Ovary (tissue), 9 donors: ENCODE measurements around the gene DCBLD1. TPM values are rescaled to one million over a fixed set of nuclear protein-coding genes. Genes with fewer than 3 reads are reported as not detected.

ENCODE experiments used
- DNase-seq, 5 donors: peaks; one replicate each; pipeline ENCODE4 v3.0.0-alpha.2; 2019 to 2020
- H3K27ac ChIP-seq, 2 donors: fragments of 200-600 bp; one replicate each; pipeline versions ENCODE4 v1.5.1 to v1.8.0; 2019 to 2022
- H3K27me3 ChIP-seq: fragments of 200-600 bp; one replicate; pipeline ENCODE4 v1.8.0; 2022
- H3K36me3 ChIP-seq: fragments of 200-600 bp; sonication (generic); one replicate; pipeline ENCODE4 v1.5.1; 2019
- H3K4me1 ChIP-seq: one replicate; pipeline ENCODE4 v1.8.1; 2013; ENCODE audit warnings: mild to moderate bottlenecking, moderate library complexity; ENCODE audit not compliant: insufficient read depth
- H3K4me3 ChIP-seq: fragments of 200-600 bp; sonication (generic); one replicate; pipeline ENCODE4 v1.5.1; 2017
- H3K9me3 ChIP-seq, 2 donors: fragments of 200-600 bp in 1 of 2; sonication (generic) in 1 of 2; one replicate each; pipeline versions ENCODE4 v1.5.1 to v1.8.1; 2013 to 2019; ENCODE audit warnings: mild to moderate bottlenecking in 1 of 2, moderate library complexity in 1 of 2
- CTCF ChIP-seq, 3 donors: fragments of 450-650 bp in 2 of 3; fragments of 200-600 bp in 1 of 3; IDR thresholded peaks; one replicate each; pipeline versions ENCODE4 v1.5.1 to v1.8.0; 2016 to 2022; ENCODE audit warnings: antibody characterized with exemption in 3 of 3, mild to moderate bottlenecking in 1 of 3
- EP300 ChIP-seq: sonication (generic); formaldehyde crosslinking; IDR thresholded peaks from one replicate; pipeline ENCODE4 v1.6.1; 2017; ENCODE audit warnings: antibody characterized with exemption
- POLR2A ChIP-seq: fragments of 450-650 bp; IDR thresholded peaks from one replicate; pipeline ENCODE4 v1.6.1; 2017; ENCODE audit warnings: antibody characterized with exemption, mild to moderate bottlenecking, moderate library complexity
- WGBS, 3 donors: extraction: QIAGEN DNeasy Blood & Tissue Kit in 1 of 3; methylation state at CpG; one replicate each; pipeline versions ENCODE4 v1.1.5 to v1.1.7; 2013 to 2017; 5-methylcytosine and 5-hydroxymethylcytosine counted together
- intact Hi-C, 4 donors: fragments of 100-400 bp; cut with DNase I; formaldehyde crosslinking; loops; one replicate each; pipeline versions ENCODE4 v1.11.0 to v1.15.1; 2022 to 2023
- polyA plus RNA-seq, 2 donors: library from polyadenylated mRNA; stranded (reverse); fragments of 200-250 nt in 1 of 2; fragments of 350-450 nt in 1 of 2; fragmentation: Illumina TruSeq in 1 of 2; extraction: RNeasy Lipid Tissue Mini Kit (QIAGEN cat#74804) in 1 of 2; gene quantifications; one replicate each; pipeline ENCODE4 v1.2.3, GENCODE V29; 2013 to 2014
- total RNA-seq, 7 donors: library from RNA; depleted of rRNA in 2 of 7; stranded (reverse); fragments of >200 nt in 2 of 7; fragmentation: NEBNext Ultra II Directional in 3 of 7; extraction: Animal tissue kit (Norgen Biotek cat#: 25700) in 3 of 7; gene quantifications; one replicate each; pipeline versions ENCODE4 v1.1.0 to v1.2.4, GENCODE V29; 2016 to 2023
- donor health status: DM: no; HTN: no; CAD: no; lungs with moderate emphysema.
- donor health status: DM: no; HTN: no; CAD: no.
- donor health status: Bipolar disorder and iron deficiency.
- donor health status: DM: yes; HTN: yes; CAD: no.
- donor health status: DM: no; HTN: no; CAD: no.
- donor health status: DM: yes; HTN: yes; CAD: no.

DCBLD1 gene
- total and polyA plus RNA-seq, 9 donors: 2.3 to 9.2 (median 3.3) TPM

GRCh38 chr6:117590447-117590846, 108.0 kb downstream of the DCBLD1 start:
- TF ChIP-seq EP300 (no peak), POLR2A (no peak), CTCF (IDR thresholded peaks at IDR 0.05) (no peak)
- H3K36me3 ChIP-seq: no peaks in the 10 kb centered on the region
- H3K4me3 ChIP-seq: no peak overlapping the region
- H3K27me3 ChIP-seq: no peaks in the 10 kb centered on the region
- H3K4me1 ChIP-seq: no peaks in the 10 kb centered on the region
- 96 to 97% (median 96%) methylated on average over 5 of the region's 5 CpGs for WGBS, 3 donors
- no peaks in the 10 kb centered on the region for H3K9me3 ChIP-seq
- H3K27ac ChIP-seq: no peak overlapping the region
- DNase-seq: no peak
- intact Hi-C loops: no loop called here

- no peak for DNase-seq
- Histone ChIP-seq H3K4me3 (no peak overlapping the region), H3K27me3 (no peaks in the 10 kb centered on the region), H3K27ac (no peak overlapping the region), H3K4me1 (no peaks in the 10 kb centered on the region), H3K36me3 (no peaks in the 10 kb centered on the region), H3K9me3 (no peaks in the 10 kb centered on the region)
- intact Hi-C loops: no loop called here
- WGBS, 3 donors: 87 to 93% (median 92%) methylated on average over 3 of the region's 3 CpGs
- TF ChIP-seq CTCF (IDR thresholded peaks at IDR 0.05) (no peak), EP300 (no peak), POLR2A (no peak)
Measured at GRCh38 chr6:117591405-117591804, 108.9 kb downstream of the DCBLD1 start.

- no peak overlapping the region for H3K27ac ChIP-seq
- DNase-seq: no peak
- H3K27me3 ChIP-seq: no peaks in the 10 kb centered on the region
- no peak overlapping the region for H3K4me3 ChIP-seq
- H3K36me3 ChIP-seq: no peaks in the 10 kb centered on the region
- H3K4me1 ChIP-seq: no peaks in the 10 kb centered on the region
- TF ChIP-seq CTCF (IDR thresholded peaks at IDR 0.05): no peak
- TF ChIP-seq EP300: no peak
- no peak for TF ChIP-seq POLR2A
- intact Hi-C loops: no loop called here
- H3K9me3 ChIP-seq: no peaks in the 10 kb centered on the region
- WGBS, 3 donors: 77 to 78% (median 77%) methylated on average over 3 of the region's 3 CpGs
Measured at GRCh38 chr6:117592983-117593759, 110.7 kb downstream of the DCBLD1 start.

GRCh38 chr6:117595099-117595923, 112.8 kb downstream of the DCBLD1 start:
- Histone ChIP-seq H3K27ac (no peak overlapping the region), H3K4me1 (peaks cover 2% of the 10 kb centered on the region), H3K4me3 (no peak overlapping the region), H3K36me3 (no peaks in the 10 kb centered on the region), H3K9me3 (no peaks in the 10 kb centered on the region), H3K27me3 (no peaks in the 10 kb centered on the region)
- no peak for TF ChIP-seq POLR2A
- no peak for TF ChIP-seq EP300
- TF ChIP-seq CTCF (IDR thresholded peaks at IDR 0.05): no peak
- DNase-seq: no peak
- 92 to 99% (median 95%) methylated on average over 2 of the region's 2 CpGs for WGBS, 3 donors
- intact Hi-C loops: no loop called here
